Nephron progenitor cell (in vitro differentiated cells): Measurements from ENCODE around the gene ITGAE.
A peak's percentile ranks its signal among the peaks of the same experiment; 100 is the strongest.

Experiments used
- DNase-seq: peaks from one replicate; pipeline ENCODE4 v3.0.0; 2021
- H3K27ac Mint-ChIP-seq: 2 replicates; pipeline ENCODE4 v1.8.0; 2021; ENCODE audit warnings: mild to moderate bottlenecking, moderate library complexity, mixed read lengths
- H3K27me3 Mint-ChIP-seq: 2 replicates; pipeline ENCODE4 v1.8.0; 2021; ENCODE audit warnings: mild to moderate bottlenecking, low read depth, mixed read lengths; ENCODE audit not compliant: poor library complexity
- H3K36me3 Mint-ChIP-seq: 2 replicates; pipeline ENCODE4 v1.8.0; 2021; ENCODE audit warnings: low read depth, mixed read lengths
- H3K4me1 Mint-ChIP-seq: 2 replicates; pipeline ENCODE4 v1.8.0; 2021; ENCODE audit warnings: mixed read lengths
- H3K4me3 Mint-ChIP-seq: 2 replicates; pipeline ENCODE4 v1.8.0; 2021; ENCODE audit warnings: mild to moderate bottlenecking, moderate library complexity, mixed read lengths
- H3K9me3 Mint-ChIP-seq: 2 replicates; pipeline ENCODE4 v1.8.0; 2021; ENCODE audit warnings: mild to moderate bottlenecking, moderate library complexity, mixed read lengths
- TF ChIP-seq, protein P1 (sequence below): fragments of 200-600 bp; sonication (generic); IDR thresholded peaks from 2 replicates; pipeline ENCODE4 v1.5.0; 2021; ENCODE audit warnings: antibody characterized with exemption

The ITGAE gene

DNA sequence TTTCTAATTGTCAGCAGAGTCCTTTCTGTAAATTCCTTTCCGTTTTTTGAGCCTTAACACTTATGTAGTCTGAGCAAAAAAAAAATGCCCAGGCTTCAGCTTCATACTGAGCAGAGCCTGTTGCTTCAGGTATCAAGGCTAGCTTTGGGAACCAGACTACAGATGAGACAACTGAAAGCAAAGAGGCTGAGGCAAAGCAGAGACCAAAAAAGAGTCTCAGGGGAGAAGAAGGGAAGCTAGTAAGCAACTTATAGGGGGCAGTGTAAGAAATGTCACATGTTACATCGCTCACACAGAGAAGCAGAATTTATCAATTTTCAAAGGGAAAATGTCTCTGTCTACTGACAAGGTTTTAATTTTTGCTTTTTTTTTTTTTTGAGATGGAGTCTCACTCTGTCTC, 73.9 kb downstream of the ITGAE start:
- peaks cover 48% of the 10 kb centered on the region for H3K4me1 Mint-ChIP-seq
- H3K36me3 Mint-ChIP-seq, result peaks cover 32% of the 10 kb centered on the region
- no peak overlapping the region for H3K27ac Mint-ChIP-seq
- TF ChIP-seq, protein P1, sequence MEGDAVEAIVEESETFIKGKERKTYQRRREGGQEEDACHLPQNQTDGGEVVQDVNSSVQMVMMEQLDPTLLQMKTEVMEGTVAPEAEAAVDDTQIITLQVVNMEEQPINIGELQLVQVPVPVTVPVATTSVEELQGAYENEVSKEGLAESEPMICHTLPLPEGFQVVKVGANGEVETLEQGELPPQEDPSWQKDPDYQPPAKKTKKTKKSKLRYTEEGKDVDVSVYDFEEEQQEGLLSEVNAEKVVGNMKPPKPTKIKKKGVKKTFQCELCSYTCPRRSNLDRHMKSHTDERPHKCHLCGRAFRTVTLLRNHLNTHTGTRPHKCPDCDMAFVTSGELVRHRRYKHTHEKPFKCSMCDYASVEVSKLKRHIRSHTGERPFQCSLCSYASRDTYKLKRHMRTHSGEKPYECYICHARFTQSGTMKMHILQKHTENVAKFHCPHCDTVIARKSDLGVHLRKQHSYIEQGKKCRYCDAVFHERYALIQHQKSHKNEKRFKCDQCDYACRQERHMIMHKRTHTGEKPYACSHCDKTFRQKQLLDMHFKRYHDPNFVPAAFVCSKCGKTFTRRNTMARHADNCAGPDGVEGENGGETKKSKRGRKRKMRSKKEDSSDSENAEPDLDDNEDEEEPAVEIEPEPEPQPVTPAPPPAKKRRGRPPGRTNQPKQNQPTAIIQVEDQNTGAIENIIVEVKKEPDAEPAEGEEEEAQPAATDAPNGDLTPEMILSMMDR, result no peak
- H3K27me3 Mint-ChIP-seq, result peaks cover 3% of the 10 kb centered on the region
- no peak overlapping the region for H3K4me3 Mint-ChIP-seq
- DNase-seq, result no peak
- no peaks in the 10 kb centered on the region for H3K9me3 Mint-ChIP-seq

DNA sequence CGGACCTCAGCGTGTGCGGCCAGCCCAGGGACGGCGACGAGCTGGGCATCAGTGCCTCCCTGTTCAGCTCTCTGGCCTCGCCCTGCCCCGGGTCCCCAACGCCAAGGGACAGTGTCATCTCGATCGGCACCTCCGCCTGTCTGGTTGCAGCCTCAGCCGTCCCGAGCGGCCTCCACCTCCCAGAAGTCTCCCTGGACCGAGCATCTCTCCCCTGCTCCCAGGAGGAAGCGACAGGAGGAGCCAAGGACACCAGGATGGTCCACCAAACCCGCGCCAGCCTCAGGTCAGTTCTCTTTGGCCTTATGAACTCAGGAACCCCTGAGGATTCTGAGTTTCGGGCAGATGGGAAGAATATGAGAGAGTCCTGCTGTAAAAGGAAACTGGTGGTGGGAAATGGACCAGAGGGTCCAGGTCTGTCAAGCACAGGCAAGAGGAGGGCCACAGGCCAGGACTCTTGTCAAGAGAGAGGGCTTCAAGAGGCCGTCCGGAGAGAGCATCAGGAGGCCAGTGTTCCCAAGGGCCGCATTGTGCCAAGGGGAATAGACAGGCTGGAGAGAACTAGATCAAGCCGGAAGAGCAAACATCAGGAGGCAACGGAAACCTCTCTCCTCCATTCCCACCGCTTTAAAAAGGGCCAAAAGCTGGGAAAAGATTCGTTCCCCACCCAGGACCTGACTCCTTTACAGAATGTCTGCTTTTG, 76.5 kb downstream of the ITGAE start:
- Mint-ChIP-seq H3K9me3 (no peaks in the 10 kb centered on the region), H3K36me3 (peaks cover 39% of the 10 kb centered on the region), H3K27ac (peak overlapping the region; percentile 89), H3K4me1 (peaks cover 35% of the 10 kb centered on the region), H3K27me3 (no peaks in the 10 kb centered on the region), H3K4me3 (peak overlapping the region; percentile 85)
- DNase-seq, result no peak
- TF ChIP-seq, protein P1, result no peak

DNA sequence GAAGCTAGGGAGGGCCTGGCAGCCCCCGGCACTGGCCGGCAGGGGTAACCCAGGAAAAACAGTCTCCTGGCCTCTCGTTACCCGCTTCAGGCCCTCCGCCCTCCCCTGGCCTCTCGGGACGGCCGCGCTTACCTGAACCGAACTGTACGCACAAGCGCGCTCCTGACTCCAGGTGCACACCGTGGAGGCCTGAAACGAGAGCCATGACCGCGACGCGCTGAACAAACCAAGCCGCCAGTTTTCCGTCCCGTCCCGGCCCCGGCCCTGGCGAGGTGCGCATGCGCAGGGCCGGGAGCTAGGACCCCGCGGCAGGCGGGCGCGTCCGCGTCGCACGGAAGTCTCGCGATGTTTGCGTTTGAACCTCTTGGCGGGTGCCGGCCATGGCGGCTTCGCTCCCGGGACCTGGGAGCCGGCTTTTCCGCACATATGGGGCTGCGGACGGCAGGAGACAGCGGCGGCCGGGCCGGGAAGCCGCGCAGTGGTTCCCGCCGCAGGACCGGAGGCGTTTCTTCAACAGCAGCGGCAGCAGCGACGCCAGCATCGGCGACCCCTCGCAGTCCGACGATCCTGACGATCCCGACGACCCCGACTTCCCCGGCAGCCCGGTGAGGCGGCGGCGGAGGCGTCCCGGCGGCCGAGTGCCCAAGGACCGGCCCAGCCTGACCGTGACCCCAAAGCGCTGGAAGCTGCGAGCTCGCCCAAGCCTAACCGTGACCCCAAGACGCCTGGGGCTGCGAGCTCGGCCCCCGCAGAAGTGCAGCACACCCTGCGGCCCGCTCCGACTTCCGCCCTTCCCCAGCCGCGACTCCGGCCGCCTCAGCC, 77.2 kb downstream of the ITGAE start, which contains the start of gene HASPIN:
Gene HASPIN (plus strand): TSS at position 348 of the 822 bp plus-strand sequence. CDS start 33 bp downstream, at position 381.
- DNase-seq, result peak; percentile 94
- no peaks in the 10 kb centered on the region for H3K9me3 Mint-ChIP-seq

DNA sequence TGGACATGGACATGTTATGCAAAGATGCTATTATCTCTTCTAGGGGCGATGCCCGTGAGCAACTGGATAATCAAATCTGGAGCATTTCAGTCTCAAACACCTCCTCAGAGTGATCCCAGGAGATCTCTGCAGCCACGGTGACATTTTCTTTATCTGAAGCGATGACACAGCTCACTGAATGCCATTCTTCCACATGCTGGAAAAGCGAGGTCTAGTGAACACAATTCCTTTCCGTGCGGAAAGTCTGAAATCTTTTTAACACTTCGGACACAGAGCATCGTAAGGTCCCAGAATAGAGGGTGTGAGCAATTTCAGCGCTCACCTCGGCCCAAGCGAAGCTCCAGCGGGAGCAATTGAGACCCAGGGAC, 77.8 kb downstream of the ITGAE start:
- Mint-ChIP-seq H3K36me3 (peaks cover 39% of the 10 kb centered on the region), H3K27me3 (no peaks in the 10 kb centered on the region), H3K27ac (no peak overlapping the region), H3K9me3 (no peaks in the 10 kb centered on the region), H3K4me1 (peaks cover 31% of the 10 kb centered on the region), H3K4me3 (peak overlapping the region; percentile 85)
- TF ChIP-seq, protein P1, result no peak
- DNase-seq, result no peak

More for the DNA sequence above, 77.2 kb downstream of the ITGAE start, which contains the start of gene HASPIN:
- TF ChIP-seq, protein P1, result peak; percentile 18
- H3K4me3 Mint-ChIP-seq, result peak within 1 kb of the TSS; percentile 85
- peaks cover 31% of the 10 kb centered on the region for H3K4me1 Mint-ChIP-seq
- H3K27me3 Mint-ChIP-seq, result no peaks in the 10 kb centered on the region
- peaks cover 34% of the 10 kb centered on the region for H3K36me3 Mint-ChIP-seq
- peak within 1 kb of the TSS; percentile 89 for H3K27ac Mint-ChIP-seq

DNA sequence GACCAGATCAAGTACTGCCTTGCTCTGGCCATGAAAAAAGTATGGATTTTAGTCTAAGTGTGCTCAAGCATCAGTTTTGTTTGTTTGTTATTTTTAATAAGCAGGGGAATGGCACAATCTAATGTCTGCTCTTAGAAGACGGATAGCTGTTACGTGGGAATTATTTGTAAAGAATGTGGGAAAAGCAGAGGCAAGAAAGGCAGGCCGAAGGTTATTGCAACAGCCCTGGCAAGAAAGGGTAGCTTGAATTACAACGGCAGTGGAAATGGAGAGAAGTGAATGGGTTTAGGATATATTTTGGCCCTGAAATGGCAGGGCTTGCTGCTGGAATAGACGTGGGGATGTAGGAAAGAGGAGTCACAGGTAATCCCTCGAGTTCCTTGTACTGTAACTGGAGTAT, 78.3 kb downstream of the ITGAE start:
- Mint-ChIP-seq H3K9me3 (no peaks in the 10 kb centered on the region), H3K4me1 (peaks cover 31% of the 10 kb centered on the region), H3K4me3 (peak overlapping the region; percentile 85), H3K36me3 (peaks cover 37% of the 10 kb centered on the region), H3K27me3 (no peaks in the 10 kb centered on the region), H3K27ac (no peak overlapping the region)
- no peak for DNase-seq
- TF ChIP-seq, protein P1, result no peak
